ENCODE results near the gene CCNL2. TPM values are rescaled to one million over a fixed set of nuclear protein-coding genes. Genes with fewer than 3 reads are reported as not detected.

CCNL2 gene
- total and polyA plus RNA-seq, 4 donors = 46.4 to 170 (median 104) TPM

- H3K4me1 ChIP-seq (ENCODE audit: control insufficient read depth in 4 of 4, insufficient read depth in 4 of 4, low read length in 3 of 4) = peaks cover 2 to 16% (median 15%) of the 10 kb centered on the region in 4 donors
- H3K9ac ChIP-seq (ENCODE audit: low read depth in 1 of 2, low read length in 2 of 2) = no peak overlapping the region
- H3K9me3 ChIP-seq (ENCODE audit: control insufficient read depth in 4 of 4, low read length in 3 of 4) = no peaks in the 10 kb centered on the region
- no peak overlapping the region for H3K4me3 ChIP-seq (ENCODE audit: low read depth in 1 of 3, low read length in 3 of 3)
- TF ChIP-seq FOXA2 (IDR thresholded peaks at IDR 0.05) (no peak), RAD21 (IDR thresholded peaks at IDR 0.05) (no peak), REST (IDR thresholded peaks at IDR 0.05) (no peak), ATF3 (IDR thresholded peaks at IDR 0.05) (no peak), CTCF (IDR thresholded peaks at IDR 0.05; ENCODE audit: low read depth, low read length, missing input control) (no peak), RXRA (IDR thresholded peaks at IDR 0.05) (no peak), GABPA (IDR thresholded peaks at IDR 0.05 in 1 of 2, conservative IDR thresholded peaks at IDR 0.05 in 1 of 2) (no peak), TAF1 (conservative IDR thresholded peaks at IDR 0.05) (no peak), ZBTB33 (IDR thresholded peaks at IDR 0.05) (no peak), HNF4A (conservative IDR thresholded peaks at IDR 0.05) (no peak), NR2F2 (IDR thresholded peaks at IDR 0.05) (no peak), YY1 (IDR thresholded peaks at IDR 0.05) (no peak), MAX (IDR thresholded peaks at IDR 0.05) (no peak), JUND (IDR thresholded peaks at IDR 0.05) (no peak)
- H3K27me3 ChIP-seq (ENCODE audit: control insufficient read depth in 4 of 4, insufficient read depth in 4 of 4, low read length in 3 of 4) = no peaks in the 10 kb centered on the region
- no peak overlapping the region for H3K27ac ChIP-seq (ENCODE audit: low read depth in 1 of 2, low read length in 2 of 2)
- peaks cover 32 to 73% (median 62%) of the 10 kb centered on the region in 4 donors for H3K36me3 ChIP-seq (ENCODE audit: control insufficient read depth in 4 of 4, insufficient read depth in 3 of 4, low read depth in 1 of 4, low read length in 3 of 4)
- no peak for DNase-seq (ENCODE audit: low spot score)
- WGBS = 97% methylated on average over 7 of the region's 7 CpGs
Observed at GRCh38 chr1:1394116-1394515, 5.0 kb downstream of the CCNL2 start.

- Histone ChIP-seq H3K9me3 (ENCODE audit: control insufficient read depth in 4 of 4, low read length in 3 of 4) (no peaks in the 10 kb centered on the region), H3K4me1 (ENCODE audit: control insufficient read depth in 4 of 4, insufficient read depth in 4 of 4, low read length in 3 of 4) (peaks cover 2 to 16% (median 13%) of the 10 kb centered on the region in 4 donors), H3K4me3 (ENCODE audit: low read depth in 1 of 3, low read length in 3 of 3) (no peak overlapping the region), H3K27me3 (ENCODE audit: control insufficient read depth in 4 of 4, insufficient read depth in 4 of 4, low read length in 3 of 4) (no peaks in the 10 kb centered on the region), H3K9ac (ENCODE audit: low read depth in 1 of 2, low read length in 2 of 2) (no peak overlapping the region), H3K27ac (ENCODE audit: low read depth in 1 of 2, low read length in 2 of 2) (no peak overlapping the region), H3K36me3 (ENCODE audit: control insufficient read depth in 4 of 4, insufficient read depth in 3 of 4, low read depth in 1 of 4, low read length in 3 of 4) (peaks cover 32 to 79% (median 63%) of the 10 kb centered on the region in 4 donors)
- 94% methylated on average over 11 of the region's 11 CpGs for WGBS
- DNase-seq (ENCODE audit: low spot score) = no peak
- TF ChIP-seq YY1 (IDR thresholded peaks at IDR 0.05) = no peak
- TF ChIP-seq SP1 (IDR thresholded peaks at IDR 0.05) = no peak
- TF ChIP-seq FOXA2 (IDR thresholded peaks at IDR 0.05) = no peak
- no peak for TF ChIP-seq NR2F2 (IDR thresholded peaks at IDR 0.05)
- TF ChIP-seq CTCF (IDR thresholded peaks at IDR 0.05; ENCODE audit: low read depth, low read length, missing input control) = no peak
- TF ChIP-seq ZBTB33 (IDR thresholded peaks at IDR 0.05) = no peak
- TF ChIP-seq HNF4G (IDR thresholded peaks at IDR 0.05) = no peak
Observed at GRCh38 chr1:1393428-1393827, 5.7 kb downstream of the CCNL2 start.
